Esophagus muscularis mucosa (tissue), 4 donors: ENCODE measurements around the gene PRR35.

Source experiments
- EP300 ChIP-seq: sonication (generic); formaldehyde crosslinking; IDR thresholded peaks from one replicate; pipeline ENCODE4 v1.6.1; 2017; ENCODE audit warnings: antibody characterized with exemption
- POLR2A ChIP-seq: fragments of 450-650 bp; IDR thresholded peaks from one replicate; pipeline ENCODE4 v1.6.1; 2017; ENCODE audit warnings: antibody characterized with exemption, moderate library complexity, mild to moderate bottlenecking, low read depth
- POLR2AphosphoS5 ChIP-seq, 2 donors: sonication (generic); formaldehyde crosslinking; IDR thresholded peaks; one replicate each; pipeline ENCODE4 v1.6.1; 2017; ENCODE audit warnings: antibody characterized with exemption in 2 of 2
- TF ChIP-seq, protein P1 (sequence below), 3 experiments: fragments of 200-600 bp in 2 of 3; fragments of 450-650 bp in 1 of 3; sonication (generic) in 2 of 3; IDR thresholded peaks; one replicate each; pipeline ENCODE4 v1.5.1; 2017 to 2019; ENCODE audit warnings: antibody characterized with exemption in 3 of 3, mild to moderate bottlenecking in 2 of 3, moderate library complexity in 1 of 3

DNA sequence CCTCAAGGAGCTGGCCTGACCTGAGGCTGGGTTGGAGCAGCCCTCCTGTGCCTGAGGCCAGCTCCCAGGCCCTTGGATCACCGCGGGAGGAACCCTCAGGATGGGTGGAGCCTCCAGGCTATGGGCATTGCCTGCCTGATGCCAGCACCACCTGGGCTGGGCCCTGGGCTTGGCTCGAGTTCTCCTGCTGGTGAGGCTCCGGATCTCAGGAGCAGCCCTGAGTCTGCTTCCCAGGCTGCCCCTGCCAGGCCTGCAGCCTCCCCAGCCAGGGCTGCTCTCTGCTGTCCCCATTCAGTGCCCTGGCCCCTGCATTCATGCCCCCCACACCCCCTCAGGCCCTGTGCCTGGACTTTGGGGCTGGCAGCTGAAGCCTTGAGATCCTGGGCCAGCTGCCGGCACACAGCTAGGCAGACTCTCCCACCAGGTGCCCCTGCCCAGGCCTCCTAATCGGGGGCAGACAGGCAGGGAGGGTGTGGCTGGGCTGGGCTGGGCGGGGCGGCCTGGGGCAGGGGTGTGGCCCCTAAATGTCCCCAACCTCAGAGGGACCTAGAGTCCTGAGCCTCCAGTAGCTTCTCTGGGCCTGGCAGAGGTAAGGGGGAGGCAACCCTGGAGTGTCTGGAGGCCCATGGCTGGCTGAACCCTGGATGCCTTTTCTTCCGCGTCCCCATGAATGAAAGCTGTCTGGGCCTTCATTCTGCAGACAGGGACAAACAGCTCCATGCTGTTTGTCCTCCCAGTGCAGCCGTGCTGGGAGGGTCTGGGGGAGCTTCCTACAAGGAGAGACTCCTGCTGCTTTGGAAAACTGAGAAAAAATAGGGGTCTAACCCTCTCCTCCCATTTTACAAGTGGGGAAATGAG lies 8.4 kb downstream of the PRR35 start:
- TF ChIP-seq, protein P1, sequence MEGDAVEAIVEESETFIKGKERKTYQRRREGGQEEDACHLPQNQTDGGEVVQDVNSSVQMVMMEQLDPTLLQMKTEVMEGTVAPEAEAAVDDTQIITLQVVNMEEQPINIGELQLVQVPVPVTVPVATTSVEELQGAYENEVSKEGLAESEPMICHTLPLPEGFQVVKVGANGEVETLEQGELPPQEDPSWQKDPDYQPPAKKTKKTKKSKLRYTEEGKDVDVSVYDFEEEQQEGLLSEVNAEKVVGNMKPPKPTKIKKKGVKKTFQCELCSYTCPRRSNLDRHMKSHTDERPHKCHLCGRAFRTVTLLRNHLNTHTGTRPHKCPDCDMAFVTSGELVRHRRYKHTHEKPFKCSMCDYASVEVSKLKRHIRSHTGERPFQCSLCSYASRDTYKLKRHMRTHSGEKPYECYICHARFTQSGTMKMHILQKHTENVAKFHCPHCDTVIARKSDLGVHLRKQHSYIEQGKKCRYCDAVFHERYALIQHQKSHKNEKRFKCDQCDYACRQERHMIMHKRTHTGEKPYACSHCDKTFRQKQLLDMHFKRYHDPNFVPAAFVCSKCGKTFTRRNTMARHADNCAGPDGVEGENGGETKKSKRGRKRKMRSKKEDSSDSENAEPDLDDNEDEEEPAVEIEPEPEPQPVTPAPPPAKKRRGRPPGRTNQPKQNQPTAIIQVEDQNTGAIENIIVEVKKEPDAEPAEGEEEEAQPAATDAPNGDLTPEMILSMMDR (IDR thresholded peaks at IDR 0.05) = no peak
- TF ChIP-seq EP300 (no peak), POLR2A (no peak), POLR2AphosphoS5 (IDR thresholded peaks at IDR 0.05) (no peak)
